Activated CD4-positive, alpha-beta memory T cell treated with anti-CD3 and anti-CD28 coated beads for 36 hours (primary cell): Measurements from ENCODE around the gene WDR33. TPM values are rescaled to one million over a fixed set of nuclear protein-coding genes. Genes with fewer than 3 reads are reported as not detected.
A peak's percentile ranks its signal among the peaks of the same experiment; 100 is the strongest.

Experiments
- CTCF ChIA-PET: fragments of 350-600 bp; sonication (Branson Sonifier 250); formaldehyde crosslinking; loops from one replicate; lab custom pipeline; 2021; ENCODE audit warnings: antibody characterized with exemption, inconsistent platforms; lab: Charles Lee
- POLR2A ChIA-PET: fragments of 350-600 bp; sonication (Branson Sonifier 250); formaldehyde crosslinking; loops from one replicate; lab custom pipeline; 2021; ENCODE audit warnings: antibody characterized with exemption; lab: Charles Lee
- DNase-seq: peaks from one replicate; pipeline ENCODE4 v3.0.0-alpha.2; 2020
- H3K27ac Mint-ChIP-seq: one replicate; pipeline ENCODE4 v1.8.0; 2021; ENCODE audit warnings: mixed read lengths
- H3K27me3 Mint-ChIP-seq: one replicate; pipeline ENCODE4 v1.8.0; 2021; ENCODE audit warnings: mixed read lengths
- H3K36me3 Mint-ChIP-seq: one replicate; pipeline ENCODE4 v1.8.0; 2021; ENCODE audit warnings: mixed read lengths
- H3K4me1 Mint-ChIP-seq: one replicate; pipeline ENCODE4 v1.8.0; 2021; ENCODE audit warnings: low read depth, mixed read lengths
- H3K4me3 Mint-ChIP-seq: one replicate; pipeline ENCODE4 v1.8.0; 2021; ENCODE audit warnings: mild to moderate bottlenecking, mixed read lengths
- H3K9me3 Mint-ChIP-seq: one replicate; pipeline ENCODE4 v1.8.0; 2021; ENCODE audit warnings: mixed read lengths
- intact Hi-C: fragments of 100-400 bp; cut with micrococcal nuclease; formaldehyde crosslinking; loops from one replicate; pipeline ENCODE4 v1.15.1; 2023
- total RNA-seq, 2 experiments: library from RNA; stranded (reverse); gene quantifications; one replicate each; pipeline ENCODE4 v1.2.3, GENCODE V29; 2021

Gene WDR33
- total RNA-seq, 2 experiments from 2014 or later, result 62.9 to 64.7 TPM

- intact Hi-C loops, result no loop called here
- POLR2A ChIA-PET, result no interaction called here
- CTCF ChIA-PET, result no interaction called here
- Mint-ChIP-seq H3K4me1 (peaks cover 4% of the 10 kb centered on the region), H3K27ac (peak overlapping the region; percentile 8), H3K4me3 (no peak overlapping the region), H3K36me3 (no peaks in the 10 kb centered on the region), H3K9me3 (no peaks in the 10 kb centered on the region), H3K27me3 (peaks cover 48% of the 10 kb centered on the region)
- no peak for DNase-seq
Measured at GRCh38 chr2:127671557-127672302, 139.2 kb downstream of the WDR33 start.

DNA sequence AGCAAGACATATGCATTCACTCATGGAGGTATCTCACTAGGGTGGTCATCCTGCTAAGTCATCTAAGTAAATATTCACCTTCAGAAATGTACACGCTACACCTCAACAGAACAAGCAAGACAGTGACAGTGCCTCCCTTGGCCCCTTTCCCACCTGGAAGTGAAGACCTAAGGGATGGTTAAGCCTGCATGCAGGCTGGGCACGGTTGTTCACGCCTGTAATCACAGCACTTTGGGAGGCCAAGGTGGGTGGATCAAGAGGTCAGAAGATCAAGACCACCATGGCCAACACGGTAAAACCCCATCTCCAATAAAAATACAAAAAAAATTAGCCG is 140.0 kb downstream of the WDR33 start:
- peaks cover 50% of the 10 kb centered on the region for H3K27me3 Mint-ChIP-seq
- no peaks in the 10 kb centered on the region for H3K36me3 Mint-ChIP-seq
- no peak overlapping the region for H3K27ac Mint-ChIP-seq
- POLR2A ChIA-PET, result no interaction called here
- intact Hi-C loops, result no loop called here
- H3K4me1 Mint-ChIP-seq, result peaks cover 4% of the 10 kb centered on the region
- no peak for DNase-seq
- CTCF ChIA-PET, result no interaction called here
- no peak overlapping the region for H3K4me3 Mint-ChIP-seq
- no peaks in the 10 kb centered on the region for H3K9me3 Mint-ChIP-seq

DNA sequence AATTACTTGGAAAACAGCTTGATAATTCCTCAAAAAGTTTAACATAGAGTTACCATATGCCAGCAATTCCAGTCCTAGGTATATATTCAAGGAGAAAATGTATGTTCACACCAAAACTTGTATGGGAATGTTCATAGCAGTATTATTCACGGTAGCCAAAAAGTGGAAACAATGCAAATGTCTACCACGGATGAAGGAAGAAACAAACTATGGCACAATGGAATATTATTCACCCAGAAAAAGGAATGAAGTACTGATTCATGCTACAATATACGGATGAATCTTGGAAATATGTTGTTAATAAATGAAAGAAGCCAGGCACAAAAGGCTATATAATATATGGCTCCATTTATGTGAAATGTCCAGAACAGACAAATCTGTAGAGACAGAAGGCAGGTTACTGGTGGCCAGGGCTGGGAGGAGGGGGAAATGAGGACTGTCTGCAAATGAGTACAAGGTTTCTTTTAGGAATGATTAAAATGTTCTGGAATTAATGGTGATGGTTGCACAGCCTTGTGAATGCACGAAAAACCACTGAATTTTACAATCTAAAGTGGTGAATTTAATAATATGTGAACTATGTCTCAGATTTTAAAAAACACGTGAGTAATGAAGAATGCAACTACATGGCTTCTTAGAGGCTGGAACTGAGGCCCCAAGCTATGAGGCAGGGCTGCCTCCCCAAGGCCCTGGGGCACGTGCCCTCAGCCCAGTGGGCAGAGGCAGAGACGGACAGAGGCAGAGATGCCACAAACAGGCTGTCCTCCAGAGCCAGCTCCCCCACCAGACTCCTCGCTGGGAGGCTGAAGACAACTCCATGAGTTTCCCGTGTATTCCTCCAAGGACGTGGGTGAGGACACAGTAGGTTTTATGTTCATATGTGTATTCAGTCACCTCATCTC is 140.7 kb downstream of the WDR33 start:
- no peaks in the 10 kb centered on the region for H3K9me3 Mint-ChIP-seq
- no peak overlapping the region for H3K27ac Mint-ChIP-seq
- H3K4me3 Mint-ChIP-seq, result no peak overlapping the region
- no peaks in the 10 kb centered on the region for H3K36me3 Mint-ChIP-seq
- peaks cover 53% of the 10 kb centered on the region for H3K27me3 Mint-ChIP-seq
- peaks cover 4% of the 10 kb centered on the region for H3K4me1 Mint-ChIP-seq
- DNase-seq, result no peak
- ChIA-PET CTCF (no interaction called here), POLR2A (no interaction called here)
- intact Hi-C loops, result no loop called here

DNA sequence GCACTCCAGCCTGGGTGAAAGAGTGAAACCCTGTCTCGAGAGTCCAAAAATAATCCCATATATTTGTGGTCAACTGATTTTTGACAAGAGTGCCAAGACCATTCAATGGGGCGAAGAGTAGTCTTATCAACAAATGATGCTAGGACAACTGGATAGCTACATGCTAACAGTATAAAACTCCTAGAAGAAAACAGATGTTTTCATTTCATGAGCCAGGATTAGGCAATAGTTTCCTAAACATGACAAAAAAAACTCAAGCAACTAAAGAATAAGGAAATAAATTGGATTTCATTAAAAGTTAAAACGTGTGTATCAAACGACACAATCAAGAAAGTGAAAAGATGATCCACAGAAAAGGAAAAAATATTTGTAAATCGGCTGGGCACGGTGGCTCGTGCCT is 141.9 kb downstream of the WDR33 start:
- no peak overlapping the region for H3K4me3 Mint-ChIP-seq
- H3K27me3 Mint-ChIP-seq, result peaks cover 54% of the 10 kb centered on the region

GRCh38 chr2:127665267-127665893 is 145.6 kb downstream of the WDR33 start:
- ChIA-PET CTCF (no interaction called here), POLR2A (interaction anchor here (0.5 kb wide), 1 partner anchor 125 kb away, joined by 3 read pairs; no protein-coding TSS in a partner anchor)
- Mint-ChIP-seq H3K9me3 (no peaks in the 10 kb centered on the region), H3K4me1 (no peaks in the 10 kb centered on the region), H3K27ac (no peak overlapping the region), H3K27me3 (peaks cover 54% of the 10 kb centered on the region), H3K4me3 (no peak overlapping the region), H3K36me3 (no peaks in the 10 kb centered on the region)
- intact Hi-C loops, result no loop called here
- DNase-seq, result no peak

More for the DNA sequence above, 141.9 kb downstream of the WDR33 start:
- Mint-ChIP-seq H3K9me3 (no peaks in the 10 kb centered on the region), H3K4me1 (no peaks in the 10 kb centered on the region), H3K27ac (no peak overlapping the region), H3K36me3 (no peaks in the 10 kb centered on the region)
- intact Hi-C loops, result no loop called here
- ChIA-PET CTCF (no interaction called here), POLR2A (no interaction called here)
- no peak for DNase-seq

GRCh38 chr2:127664895-127665225 is 146.1 kb downstream of the WDR33 start:
- H3K27me3 Mint-ChIP-seq, result peaks cover 49% of the 10 kb centered on the region
- POLR2A ChIA-PET, result interaction anchor here (0.5 kb wide), 1 partner anchor 125 kb away, joined by 3 read pairs; no protein-coding TSS in a partner anchor
- CTCF ChIA-PET, result no interaction called here

DNA sequence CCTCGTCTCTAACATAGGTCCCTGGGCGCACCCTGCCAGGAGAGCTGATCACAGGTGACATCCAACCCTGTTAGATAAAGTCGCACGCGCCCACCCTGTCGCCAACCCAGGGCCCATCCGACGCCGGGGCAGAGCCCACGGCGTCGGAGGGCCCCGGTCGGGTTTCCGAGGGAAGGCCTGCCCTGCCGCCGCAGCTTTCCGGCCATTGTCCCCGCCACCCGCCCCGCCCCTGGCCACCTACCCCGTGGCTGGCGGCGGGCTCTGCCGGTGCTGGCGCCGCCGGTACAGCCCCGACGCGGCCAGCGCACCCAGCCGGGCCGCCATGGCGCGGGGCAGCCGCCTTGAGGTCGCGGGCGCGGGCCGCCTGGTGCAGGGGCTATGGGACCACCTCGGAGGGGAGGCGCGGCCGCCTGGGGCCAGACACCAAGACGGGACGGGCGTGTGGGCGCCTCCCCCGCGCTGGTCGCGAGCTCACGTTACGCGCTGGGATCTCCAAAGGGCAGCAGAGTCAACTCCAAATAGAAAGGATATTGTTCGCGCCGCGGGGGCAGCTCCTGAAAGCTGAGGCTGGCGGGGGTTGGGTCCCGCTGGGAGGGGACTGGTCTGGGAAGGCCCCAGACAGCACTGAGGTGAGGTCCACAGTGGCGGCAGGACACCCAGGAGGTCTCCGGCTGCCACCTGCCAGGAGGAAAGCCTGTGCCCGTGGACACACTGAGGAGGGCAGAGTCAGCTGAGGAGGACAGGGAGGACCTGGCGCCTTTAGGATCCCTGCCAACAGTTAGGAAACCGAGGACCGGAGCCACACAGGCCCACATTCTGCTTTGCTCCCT is 146.7 kb downstream of the WDR33 start:
- ChIA-PET POLR2A (no interaction called here), CTCF (no interaction called here)
- peaks cover 49% of the 10 kb centered on the region for H3K27me3 Mint-ChIP-seq
- H3K4me1 Mint-ChIP-seq, result no peaks in the 10 kb centered on the region
- intact Hi-C loops, result no loop called here
- no peaks in the 10 kb centered on the region for H3K36me3 Mint-ChIP-seq
- H3K4me3 Mint-ChIP-seq, result no peak overlapping the region
- DNase-seq, result peak; percentile 5
- H3K27ac Mint-ChIP-seq, result no peak overlapping the region
- no peaks in the 10 kb centered on the region for H3K9me3 Mint-ChIP-seq

More at GRCh38 chr2:127664895-127665225, 146.1 kb downstream of the WDR33 start:
- intact Hi-C loops, result no loop called here
- Mint-ChIP-seq H3K36me3 (no peaks in the 10 kb centered on the region), H3K27ac (no peak overlapping the region), H3K4me3 (no peak overlapping the region), H3K4me1 (no peaks in the 10 kb centered on the region), H3K9me3 (no peaks in the 10 kb centered on the region)
- no peak for DNase-seq

GRCh38 chr2:127663566-127664064 is 147.4 kb downstream of the WDR33 start:
- intact Hi-C loops, result no loop called here
- no peak overlapping the region for H3K27ac Mint-ChIP-seq
- no peak overlapping the region for H3K4me3 Mint-ChIP-seq
- ChIA-PET POLR2A (no interaction called here), CTCF (no interaction called here)
- DNase-seq, result peak; percentile 4
- H3K9me3 Mint-ChIP-seq, result no peaks in the 10 kb centered on the region
- no peaks in the 10 kb centered on the region for H3K4me1 Mint-ChIP-seq
- peaks cover 46% of the 10 kb centered on the region for H3K27me3 Mint-ChIP-seq
- H3K36me3 Mint-ChIP-seq, result no peaks in the 10 kb centered on the region

DNA sequence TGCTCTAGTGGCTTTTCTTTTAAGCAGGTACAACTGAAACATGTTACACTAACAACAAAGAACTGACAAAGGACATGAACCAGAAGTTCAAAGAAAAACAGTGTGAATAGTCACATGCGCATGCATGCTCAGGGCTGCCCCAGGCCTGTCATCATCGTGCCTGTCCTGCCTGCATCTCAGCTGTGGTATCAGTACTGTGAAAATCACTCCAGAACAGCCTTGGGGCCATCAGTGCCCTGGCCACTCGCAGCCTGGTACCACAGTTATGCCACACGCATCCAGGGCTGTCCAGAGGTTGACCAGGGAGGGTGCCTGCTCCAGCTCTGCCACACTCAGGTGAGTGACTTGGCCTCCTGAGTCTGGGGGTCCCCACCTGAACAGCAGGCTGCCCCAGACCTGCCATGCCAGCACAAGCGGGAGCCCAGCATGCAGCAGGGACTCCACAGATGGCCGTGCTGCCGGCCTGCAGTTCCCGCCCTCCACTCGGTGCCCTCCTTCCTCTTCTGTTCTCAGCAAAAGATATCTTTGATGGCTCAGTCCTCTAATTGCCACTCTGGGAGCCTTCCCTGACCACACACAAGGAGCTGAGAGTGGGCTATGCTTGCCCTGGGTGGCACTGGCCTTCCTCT is 147.9 kb downstream of the WDR33 start:
- intact Hi-C loops, result no loop called here
- DNase-seq, result no peak
- Mint-ChIP-seq H3K4me1 (no peaks in the 10 kb centered on the region), H3K4me3 (no peak overlapping the region), H3K27me3 (peaks cover 46% of the 10 kb centered on the region), H3K27ac (no peak overlapping the region), H3K36me3 (no peaks in the 10 kb centered on the region), H3K9me3 (no peaks in the 10 kb centered on the region)
- ChIA-PET CTCF (no interaction called here), POLR2A (no interaction called here)

DNA sequence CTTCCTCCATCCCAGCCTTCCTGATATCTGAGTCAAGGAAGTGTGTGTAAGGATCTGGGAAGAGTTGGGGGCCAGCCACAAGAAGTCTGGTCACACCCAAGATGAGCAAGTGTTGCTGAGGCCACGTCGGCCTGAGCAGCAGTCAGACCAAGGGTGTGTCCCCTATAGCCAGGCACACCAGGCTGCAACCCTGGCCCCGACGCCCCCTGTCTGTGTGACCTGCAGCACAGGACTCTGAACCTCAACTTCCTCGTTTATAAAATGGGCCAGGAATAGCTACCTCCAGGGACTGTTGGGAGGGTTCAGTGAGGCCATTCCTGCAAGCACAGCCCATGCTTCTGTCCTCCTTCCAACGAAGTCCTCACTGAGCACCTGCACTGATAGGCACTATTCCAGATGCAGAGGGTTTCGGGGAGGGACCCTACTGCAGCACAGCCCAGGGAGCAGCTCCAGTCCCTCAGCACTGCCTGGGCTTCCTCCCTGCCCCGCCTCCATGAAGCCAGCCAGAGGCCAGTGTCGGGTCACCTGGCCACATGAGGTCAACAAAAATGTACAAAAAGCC is 148.9 kb downstream of the WDR33 start:
- no peak for DNase-seq
- intact Hi-C loops, result no loop called here
- Mint-ChIP-seq H3K36me3 (no peaks in the 10 kb centered on the region), H3K4me3 (no peak overlapping the region), H3K27ac (no peak overlapping the region), H3K9me3 (no peaks in the 10 kb centered on the region), H3K4me1 (no peaks in the 10 kb centered on the region), H3K27me3 (peaks cover 49% of the 10 kb centered on the region)
- ChIA-PET CTCF (no interaction called here), POLR2A (no interaction called here)

GRCh38 chr2:127661072-127661649 is 149.8 kb downstream of the WDR33 start:
- no peak overlapping the region for H3K4me3 Mint-ChIP-seq
- no peaks in the 10 kb centered on the region for H3K4me1 Mint-ChIP-seq
- ChIA-PET POLR2A (no interaction called here), CTCF (no interaction called here)
- no peak overlapping the region for H3K27ac Mint-ChIP-seq
- H3K9me3 Mint-ChIP-seq, result no peaks in the 10 kb centered on the region
- intact Hi-C loops, result no loop called here
- no peak for DNase-seq
- H3K27me3 Mint-ChIP-seq, result peaks cover 42% of the 10 kb centered on the region
- H3K36me3 Mint-ChIP-seq, result no peaks in the 10 kb centered on the region
